T-helper 1 cell treated with Interleukin-12 subunit alpha and Interleukin-12 subunit beta and Interleukin-4 antibody, amounts not matched to agents 30 ng/mL and 1 ng/mL, for 36 hours (primary cell): Measurements from ENCODE around the gene CARD9. TPM values are rescaled to one million over a fixed set of nuclear protein-coding genes. Genes with fewer than 3 reads are reported as not detected.

Experiments used
- intact Hi-C: fragments of 100-400 bp; cut with micrococcal nuclease; formaldehyde crosslinking; loops from one replicate; pipeline ENCODE4 v1.15.1; 2024
- total RNA-seq: library from RNA; stranded (reverse); gene quantifications from 2 replicates; pipeline ENCODE4 v1.2.3, GENCODE V29; 2022

Gene CARD9
- total RNA-seq, 1 donor from 2014 or later, result 1.3 TPM

GRCh38 chr9:136403538-136403914, 30.1 kb upstream of the CARD9 start:
- intact Hi-C loops, result loop anchor here (1.0 to 10.0 kb wide), 5 partner anchors 18 to 499 kb away; partner anchors contain the start of genes CAMSAP1, INPP5E and UBAC1

GRCh38 chr9:136402067-136402466, 28.6 kb upstream of the CARD9 start:
- intact Hi-C loops, result loop anchor here (5.0 to 10.0 kb wide), 3 partner anchors 437 to 500 kb away; partner anchors contain the start of genes CAMSAP1 and UBAC1

- intact Hi-C loops, result loop anchor here (2.0 to 10.0 kb wide), 4 partner anchors 137 to 501 kb away; partner anchors contain the start of genes CAMSAP1 and UBAC1
Observed at GRCh38 chr9:136401173-136401922, 27.9 kb upstream of the CARD9 start.

GRCh38 chr9:136400038-136400834, 26.8 kb upstream of the CARD9 start, which contains the start of gene SNAPC4:
Gene SNAPC4, minus strand, starts transcription at chr9:136400170. Its CDS starts 1,742 bp downstream, at chr9:136398428.
- intact Hi-C loops, result loop anchor here (1.0 to 10.0 kb wide), 10 partner anchors 10 to 502 kb away; partner anchors contain the start of genes CAMSAP1, DNLZ, ENTR1 and PMPCA

GRCh38 chr9:136399176-136400037, 25.9 kb upstream of the CARD9 start:
- intact Hi-C loops, result loop anchor here (1.0 to 10.0 kb wide), 10 partner anchors 11 to 503 kb away; partner anchors contain the start of genes CAMSAP1, DNLZ, ENTR1 and PMPCA

- intact Hi-C loops, result no loop called here
Observed at GRCh38 chr9:136398286-136398685, 24.8 kb upstream of the CARD9 start.

- intact Hi-C loops, result no loop called here
Observed at GRCh38 chr9:136397643-136398042, 24.2 kb upstream of the CARD9 start.

GRCh38 chr9:136396219-136396515, 22.7 kb upstream of the CARD9 start:
- intact Hi-C loops, result no loop called here

- intact Hi-C loops, result no loop called here
Observed at GRCh38 chr9:136395345-136396218, 22.1 kb upstream of the CARD9 start.

GRCh38 chr9:136395020-136395340, 21.5 kb upstream of the CARD9 start:
- intact Hi-C loops, result no loop called here

- intact Hi-C loops, result no loop called here
Observed at GRCh38 chr9:136394312-136395019, 21.0 kb upstream of the CARD9 start.

- intact Hi-C loops, result no loop called here
Observed at GRCh38 chr9:136393531-136393930, 20.1 kb upstream of the CARD9 start.

GRCh38 chr9:136392538-136393449, 19.3 kb upstream of the CARD9 start:
- intact Hi-C loops, result no loop called here

- intact Hi-C loops, result no loop called here
Observed at GRCh38 chr9:136391737-136392537, 18.5 kb upstream of the CARD9 start.

- intact Hi-C loops, result no loop called here
Observed at GRCh38 chr9:136389396-136389795, 15.9 kb upstream of the CARD9 start.

GRCh38 chr9:136387217-136387616, 13.7 kb upstream of the CARD9 start:
- intact Hi-C loops, result no loop called here

- intact Hi-C loops, result no loop called here
Observed at GRCh38 chr9:136386018-136386417, 12.5 kb upstream of the CARD9 start.

GRCh38 chr9:136385015-136385414, 11.5 kb upstream of the CARD9 start:
- intact Hi-C loops, result loop anchor here (1.0 kb wide), 2 partner anchors 18 to 22 kb away; partner anchors contain the start of gene DNLZ
